ENCODE results near the gene FCMR.

DNA sequence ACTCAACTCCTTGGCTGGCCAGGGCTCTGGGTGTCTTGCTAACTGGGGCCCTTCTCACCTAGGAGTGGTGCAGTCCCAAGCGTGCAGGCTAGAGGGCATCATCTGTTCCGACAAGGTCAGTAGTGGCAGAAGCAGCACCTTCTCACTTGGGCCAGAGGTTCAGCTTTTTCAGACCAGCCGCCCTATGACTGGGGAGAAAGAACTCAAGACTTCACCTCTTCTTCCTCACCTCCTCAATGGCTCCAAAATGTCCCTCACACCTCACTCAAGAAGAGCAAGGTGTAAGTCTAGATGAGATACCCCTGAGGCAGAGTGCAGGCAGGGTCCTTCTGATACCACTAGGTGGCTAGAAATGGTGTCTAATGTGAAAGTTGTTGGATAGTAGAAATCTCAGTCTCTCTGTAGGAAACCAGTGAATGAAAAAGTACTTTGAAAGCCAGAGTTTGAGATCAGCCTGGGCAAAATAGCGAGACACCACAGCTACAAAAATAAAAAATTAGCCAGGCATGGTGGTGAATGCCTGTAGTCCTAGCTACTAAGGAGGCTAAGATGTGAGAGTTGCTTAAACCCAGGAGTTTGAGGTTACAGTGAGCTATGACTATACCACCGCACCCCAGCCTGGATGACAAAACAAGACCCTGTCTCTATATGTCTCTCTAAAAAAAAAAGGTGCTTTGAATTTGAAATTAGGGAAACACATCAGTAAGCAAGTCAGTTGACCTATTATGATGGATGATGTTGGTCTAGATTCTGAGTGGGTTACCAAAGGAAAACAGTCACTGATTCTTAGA, 64.9 kb downstream of the FCMR start:
- TF ChIP-seq, protein P1, sequence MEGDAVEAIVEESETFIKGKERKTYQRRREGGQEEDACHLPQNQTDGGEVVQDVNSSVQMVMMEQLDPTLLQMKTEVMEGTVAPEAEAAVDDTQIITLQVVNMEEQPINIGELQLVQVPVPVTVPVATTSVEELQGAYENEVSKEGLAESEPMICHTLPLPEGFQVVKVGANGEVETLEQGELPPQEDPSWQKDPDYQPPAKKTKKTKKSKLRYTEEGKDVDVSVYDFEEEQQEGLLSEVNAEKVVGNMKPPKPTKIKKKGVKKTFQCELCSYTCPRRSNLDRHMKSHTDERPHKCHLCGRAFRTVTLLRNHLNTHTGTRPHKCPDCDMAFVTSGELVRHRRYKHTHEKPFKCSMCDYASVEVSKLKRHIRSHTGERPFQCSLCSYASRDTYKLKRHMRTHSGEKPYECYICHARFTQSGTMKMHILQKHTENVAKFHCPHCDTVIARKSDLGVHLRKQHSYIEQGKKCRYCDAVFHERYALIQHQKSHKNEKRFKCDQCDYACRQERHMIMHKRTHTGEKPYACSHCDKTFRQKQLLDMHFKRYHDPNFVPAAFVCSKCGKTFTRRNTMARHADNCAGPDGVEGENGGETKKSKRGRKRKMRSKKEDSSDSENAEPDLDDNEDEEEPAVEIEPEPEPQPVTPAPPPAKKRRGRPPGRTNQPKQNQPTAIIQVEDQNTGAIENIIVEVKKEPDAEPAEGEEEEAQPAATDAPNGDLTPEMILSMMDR (conservative IDR thresholded peaks at IDR 0.05; ENCODE audit: low read depth, low read length), result peak; percentile 85
- no peak for TF ChIP-seq EZH2phosphoT487 (IDR thresholded peaks at IDR 0.05; ENCODE audit: borderline replicate concordance, low read length)
- no peak for TF ChIP-seq EZH2 (IDR thresholded peaks at IDR 0.05; ENCODE audit: low read length, unreplicated experiment)

Data from PC-3 (cell line).